B cell (primary cell): Measurements from ENCODE around the gene TXNRD3. TPM values are rescaled to one million over a fixed set of nuclear protein-coding genes. Genes with fewer than 3 reads are reported as not detected.

Experiments used
- ATAC-seq: fragments of 200-7000 bp; cut with Tn5 transposase; one replicate; pipeline ENCODE4 v1.10.0; 2021; ENCODE audit warnings: low read depth, mild to moderate bottlenecking, moderate number of reproducible peaks, moderate library complexity
- CTCF ChIA-PET: fragments of 350-600 bp; sonication (Branson Sonifier 250); formaldehyde crosslinking; loops from one replicate; lab custom pipeline; 2021; ENCODE audit warnings: antibody characterized with exemption, inconsistent platforms; lab: Charles Lee
- POLR2A ChIA-PET: fragments of 350-600 bp; sonication (Branson Sonifier 250); formaldehyde crosslinking; loops from one replicate; lab custom pipeline; 2021; ENCODE audit warnings: antibody characterized with exemption; lab: Charles Lee
- DNase-seq: peaks from one replicate; pipeline ENCODE4 v3.0.0; 2013
- H2AFZ ChIP-seq: 2 replicates; pipeline ENCODE4 v1.6.1; 2012; ENCODE audit warnings: mild to moderate bottlenecking, low read depth, low read length; ENCODE audit not compliant: insufficient read depth, poor library complexity, severe bottlenecking
- H3K27ac ChIP-seq, 2 donors: 1 replicate in 1 of 2; 2 replicates in 1 of 2; pipeline ENCODE4 v1.5.1; 2012 to 2013; ENCODE audit warnings: low read length in 2 of 2, mild to moderate bottlenecking in 2 of 2, moderate library complexity in 1 of 2
- H3K27me3 ChIP-seq, 4 experiments: fragments of 200-600 bp in 1 of 4; sonication (generic) in 1 of 4; replicated peaks in 1 of 4; 1 replicate in 2 of 4; 2 replicates in 2 of 4; pipeline versions ENCODE4 v1.6.1 to v1.7.0; 2013 to 2016; ENCODE audit warnings: low read length in 3 of 4, mild to moderate bottlenecking in 2 of 4, mixed read lengths in 1 of 4, moderate library complexity in 1 of 4; ENCODE audit not compliant: insufficient read depth in 4 of 4, control insufficient read depth in 3 of 4; ENCODE audit errors: control extremely low read depth in 1 of 4
- H3K36me3 ChIP-seq, 2 experiments: replicated peaks in 1 of 2; 1 replicate in 1 of 2; 2 replicates in 1 of 2; pipeline versions ENCODE4 v1.6.1 to v1.7.1; 2013; ENCODE audit warnings: low read length in 1 of 2; ENCODE audit not compliant: insufficient read depth in 2 of 2, control insufficient read depth in 1 of 2; ENCODE audit errors: control extremely low read depth in 1 of 2, extremely low read depth in 1 of 2
- H3K4me1 ChIP-seq, 2 donors: fragments of 200-600 bp in 1 of 2; sonication (generic) in 1 of 2; 1 replicate in 1 of 2; 2 replicates in 1 of 2; pipeline versions ENCODE4 v1.5.1 to v1.6.1; 2013 to 2017; ENCODE audit warnings: low read length in 2 of 2; ENCODE audit not compliant: control insufficient read depth in 2 of 2, insufficient read depth in 2 of 2
- H3K4me2 ChIP-seq: replicated peaks from 2 replicates; pipeline ENCODE3; 2012; ENCODE audit warnings: mild to moderate bottlenecking, low read depth, low read length; ENCODE audit not compliant: poor library complexity, severe bottlenecking
- H3K4me3 ChIP-seq, 5 experiments: fragments of 200-600 bp in 1 of 5; sonication (generic) in 1 of 5; 1 replicate in 3 of 5; 2 replicates in 2 of 5; pipeline versions ENCODE4 v1.5.1 to v1.7.0; 2011 to 2016; ENCODE audit warnings: low read length in 4 of 5, mild to moderate bottlenecking in 4 of 5, low read depth in 2 of 5, control low read depth in 1 of 5, moderate library complexity in 1 of 5; ENCODE audit not compliant: insufficient read depth in 1 of 5; ENCODE audit errors: control extremely low read depth in 1 of 5, extremely low read depth in 1 of 5
- H3K79me2 ChIP-seq: fragments of 200-600 bp; sonication (generic); one replicate; pipeline ENCODE4 v1.6.0; 2016; ENCODE audit warnings: low read length; ENCODE audit not compliant: control insufficient read depth, insufficient read depth
- H3K9ac ChIP-seq: fragments of 200-600 bp; sonication (generic); 2 replicates; pipeline ENCODE4 v1.6.1; 2017; ENCODE audit warnings: mild to moderate bottlenecking, low read length, moderate library complexity
- H3K9me3 ChIP-seq, 3 donors: one replicate each; pipeline versions ENCODE4 v1.6.1 to v1.7.1; 2013; ENCODE audit warnings: low read length in 2 of 3; ENCODE audit not compliant: control insufficient read depth in 2 of 3, insufficient read depth in 1 of 3; ENCODE audit errors: control extremely low read depth in 1 of 3
- H4K20me1 ChIP-seq: 2 replicates; pipeline ENCODE4 v1.6.0; 2012; ENCODE audit warnings: mild to moderate bottlenecking, low read length; ENCODE audit not compliant: insufficient read depth, control insufficient read depth, poor library complexity, severe bottlenecking
- H3K27ac Mint-ChIP-seq: one replicate; pipeline ENCODE4 v1.8.0; 2021; ENCODE audit warnings: mixed read lengths
- H3K27me3 Mint-ChIP-seq: one replicate; pipeline ENCODE4 v1.8.0; 2021; ENCODE audit warnings: mixed read lengths
- H3K4me1 Mint-ChIP-seq: one replicate; pipeline ENCODE4 v1.8.0; 2021; ENCODE audit warnings: mixed read lengths
- H3K4me3 Mint-ChIP-seq: one replicate; pipeline ENCODE4 v1.8.0; 2021; ENCODE audit warnings: mixed read lengths
- H3K9me3 Mint-ChIP-seq: one replicate; pipeline ENCODE4 v1.8.0; 2022; ENCODE audit warnings: mixed read lengths; ENCODE audit not compliant: insufficient read depth
- CTCF ChIP-seq: fragments of 200-600 bp; IDR thresholded peaks from one replicate; pipeline ENCODE4 v1.8.0; 2022; ENCODE audit warnings: antibody characterized with exemption, mild to moderate bottlenecking
- EZH2 ChIP-seq: IDR thresholded peaks from 2 replicates; pipeline ENCODE4 v1.6.1; 2012; ENCODE audit warnings: borderline replicate concordance, low read depth, mild to moderate bottlenecking, moderate library complexity, low read length; ENCODE audit not compliant: insufficient read depth, poor library complexity, severe bottlenecking
- WGBS: methylation state at CpG from one replicate; pipeline ENCODE4 v1.1.5; 2013; ENCODE audit warnings: missing lambda C conversion rate; ENCODE audit not compliant: insufficient coverage; 5-methylcytosine and 5-hydroxymethylcytosine counted together
- intact Hi-C: fragments of 100-400 bp; cut with micrococcal nuclease; formaldehyde crosslinking; loops from one replicate; pipeline ENCODE4 v1.10.0; 2022
- polyA plus RNA-seq: library from polyadenylated mRNA; depleted of rRNA; stranded (reverse); fragments of >200 nt; gene quantifications from 2 replicates; pipeline ENCODE4 v1.2.3, GENCODE V29; 2012
- total RNA-seq, 2 donors: library from RNA; stranded (reverse); fragments of 120-200 nt in 1 of 2; gene quantifications; 1 replicate in 1 of 2; 2 replicates in 1 of 2; pipeline versions ENCODE4 v1.2.3 to v1.2.4, GENCODE V29; 2013 to 2022

TXNRD3 gene
- total and polyA plus RNA-seq, 2 donors (not counting 1 experiment from before 2014, with no cell fraction given): 0.15 to 0.99 TPM

GRCh38 chr3:126659915-126660886 lies 5.3 kb upstream of the TXNRD3 start:
- H3K27me3 ChIP-seq: peaks cover 0 to 29% (median under 1%) of the 10 kb centered on the region in 4 experiments
- no peak overlapping the region for H3K9ac ChIP-seq
- WGBS: 85% methylated on average over 13 of the region's 19 CpGs
- H3K4me1 Mint-ChIP-seq: peaks cover under 1% of the 10 kb centered on the region
- H2AFZ ChIP-seq: no peak overlapping the region
- no peaks in the 10 kb centered on the region for H3K79me2 ChIP-seq
- ChIA-PET CTCF (interaction anchor here (2.2 kb wide), 1 partner anchor 19 kb away, joined by 9 read pairs; no protein-coding TSS in a partner anchor), POLR2A (no interaction called here)
- H3K36me3 ChIP-seq: no peaks in the 10 kb centered on the region
- no peak for ATAC-seq
- TF ChIP-seq CTCF: no peak
- intact Hi-C loops: no loop called here
- H3K27ac Mint-ChIP-seq: no peak overlapping the region
- H3K4me3 Mint-ChIP-seq: no peak overlapping the region
- H3K9me3 Mint-ChIP-seq: no peaks in the 10 kb centered on the region
- H3K27me3 Mint-ChIP-seq: peaks cover 21% of the 10 kb centered on the region
- no peaks in the 10 kb centered on the region for H4K20me1 ChIP-seq
- no peak overlapping the region for H3K4me2 ChIP-seq
- peaks cover 0 to 17% (median 0%) of the 10 kb centered on the region in 3 donors for H3K9me3 ChIP-seq
- H3K27ac ChIP-seq: no peak overlapping the region
- no peak for DNase-seq
- no peak overlapping the region for H3K4me3 ChIP-seq
- H3K4me1 ChIP-seq: no peaks in the 10 kb centered on the region

GRCh38 chr3:126658584-126658983 lies 3.7 kb upstream of the TXNRD3 start:
- peaks cover 3% of the 10 kb centered on the region in 2 donors for H3K4me1 ChIP-seq
- intact Hi-C loops: no loop called here
- H3K9me3 ChIP-seq: peaks cover 0 to 17% (median 0%) of the 10 kb centered on the region in 3 donors
- H3K4me1 Mint-ChIP-seq: peaks cover 7% of the 10 kb centered on the region
- H4K20me1 ChIP-seq: no peaks in the 10 kb centered on the region
- no peak overlapping the region for H3K27ac Mint-ChIP-seq
- H3K9me3 Mint-ChIP-seq: no peaks in the 10 kb centered on the region
- CTCF ChIA-PET: no interaction called here
- ATAC-seq: no peak
- no peak overlapping the region for H2AFZ ChIP-seq
- no peaks in the 10 kb centered on the region for H3K79me2 ChIP-seq
- WGBS: 95% methylated on average over 2 of the region's 3 CpGs
- H3K9ac ChIP-seq: no peak overlapping the region
- H3K4me2 ChIP-seq: no peak overlapping the region
- peaks cover 30% of the 10 kb centered on the region for H3K27me3 Mint-ChIP-seq
- POLR2A ChIA-PET: no interaction called here
- no peak overlapping the region for H3K27ac ChIP-seq
- H3K4me3 ChIP-seq: no peak overlapping the region
- TF ChIP-seq CTCF (no peak), EZH2 (no peak)
- no peaks in the 10 kb centered on the region for H3K36me3 ChIP-seq
- DNase-seq: no peak
- no peak overlapping the region for H3K4me3 Mint-ChIP-seq
- peaks cover 0 to 24% (median 2%) of the 10 kb centered on the region in 4 experiments for H3K27me3 ChIP-seq
